NCI-H2227 (cell line): Measurements from ENCODE around the gene MED27.
A peak's percentile ranks its signal among the peaks of the same experiment; 100 is the strongest.
"Not testable (repeated sequence)": the region's sequence is repeated elsewhere in the genome, so short reads cannot be mapped to it uniquely, and the experiment has no call there.

Experiments
- DNase-seq: peaks from one replicate; lab custom pipeline; 2025; ENCODE audit not compliant: unreplicated experiment; lab: John Stamatoyannopoulos, UW

MED27 gene

DNA sequence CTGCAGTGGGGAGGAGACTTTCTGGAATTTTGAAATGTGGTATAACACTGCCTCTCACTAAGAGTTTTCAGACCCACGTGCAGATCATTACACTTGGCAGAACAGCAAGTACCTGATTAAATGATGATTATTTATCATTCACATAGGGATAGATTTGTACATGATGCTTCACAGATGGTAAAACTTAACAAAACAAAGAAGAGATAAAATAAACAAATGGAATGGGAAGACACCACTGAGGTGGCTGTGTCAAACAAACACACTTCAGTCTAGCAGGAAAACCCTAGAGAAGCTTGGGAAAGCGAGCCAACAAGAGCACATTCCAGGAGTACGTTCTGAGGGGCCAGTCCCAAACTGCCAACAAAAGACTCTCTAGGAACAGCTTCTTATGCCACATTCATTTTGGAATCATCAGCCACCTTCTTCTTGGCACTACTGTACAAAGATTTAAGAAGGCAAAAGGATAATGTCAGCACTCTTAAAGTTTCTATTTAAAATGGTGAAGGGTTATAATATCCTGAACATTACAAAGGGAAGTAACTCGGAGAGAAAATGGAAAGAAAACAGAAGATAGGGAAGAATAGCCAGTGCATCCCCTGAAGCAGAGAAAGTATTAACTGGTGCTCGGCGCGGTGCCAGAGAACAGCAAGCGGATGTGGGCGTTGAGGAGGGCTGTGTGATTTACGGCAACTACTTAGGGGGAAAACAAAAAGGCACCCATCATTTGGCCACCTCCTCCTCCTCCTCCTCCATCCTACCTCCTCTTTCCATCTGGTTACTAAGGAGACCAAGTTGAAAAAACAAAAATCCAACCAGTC lies 1.6 kb downstream of the MED27 start:
- peak; percentile 23 for DNase-seq

DNA sequence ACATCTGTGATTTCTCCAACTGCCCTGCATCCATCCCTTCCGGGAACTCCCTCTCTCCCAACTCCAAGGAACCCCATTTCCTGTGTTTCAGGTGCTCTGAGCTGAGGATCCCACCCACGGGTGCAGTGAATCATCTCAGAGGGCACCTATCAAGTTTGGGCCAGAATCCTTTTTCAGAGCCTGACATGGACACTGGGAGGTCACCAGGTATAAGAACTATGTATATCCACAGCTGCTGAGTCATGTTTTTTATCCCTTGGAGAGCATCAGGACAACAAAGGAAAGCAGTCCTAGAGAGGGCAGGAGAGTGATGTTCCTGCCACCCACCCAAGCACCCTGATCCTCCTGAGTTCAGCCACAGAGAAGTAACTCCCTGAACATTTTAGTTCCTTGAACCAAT lies 3.8 kb downstream of the MED27 start:
- no peak for DNase-seq

DNA sequence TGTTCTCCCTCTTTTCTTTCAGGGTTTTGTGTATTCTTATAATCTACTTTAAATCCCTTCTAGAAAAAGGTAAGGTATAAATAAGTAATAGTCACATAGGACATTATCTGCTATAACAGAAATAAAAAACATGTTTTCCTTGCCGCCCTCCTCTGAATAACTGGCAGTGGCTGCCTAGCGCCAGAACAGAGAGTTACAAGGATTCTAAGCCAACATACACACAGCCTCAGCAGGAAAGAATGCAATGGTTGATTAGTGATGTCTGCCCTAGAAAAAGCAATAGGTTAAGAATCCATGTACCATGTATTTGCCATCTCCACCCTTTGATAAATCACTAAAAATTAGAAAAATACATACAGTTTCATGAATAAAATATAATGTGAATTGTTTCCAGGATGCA lies 4.9 kb downstream of the MED27 start:
- no peak for DNase-seq

DNA sequence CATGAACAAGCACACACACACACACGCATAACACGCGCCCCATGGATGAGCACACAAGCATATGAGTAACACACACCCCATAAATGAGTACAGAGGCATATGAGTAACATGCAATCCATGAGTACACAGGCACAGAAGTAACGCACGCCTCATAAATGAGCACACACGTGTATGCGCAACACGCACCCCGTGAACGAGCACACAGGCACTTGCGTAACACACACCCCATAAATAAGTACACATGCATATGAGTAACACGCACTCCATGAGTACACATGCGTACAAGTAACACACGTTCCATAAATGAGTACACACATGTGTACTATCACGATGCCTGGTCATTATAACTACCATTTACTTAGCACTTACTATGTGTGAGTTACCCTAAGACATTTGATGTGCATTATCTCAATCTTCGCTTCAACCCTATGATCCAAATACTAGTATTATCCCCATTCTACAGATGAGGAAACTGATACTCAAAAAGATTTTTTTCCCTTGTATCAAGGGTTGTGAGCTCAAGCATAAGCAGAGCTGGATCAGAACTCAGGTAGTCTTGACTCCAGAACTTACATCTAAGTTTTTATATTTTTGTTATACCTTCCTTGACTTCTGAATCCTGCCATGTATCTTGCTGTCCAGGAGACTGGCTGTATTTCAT lies 7.7 kb downstream of the MED27 start:
- DNase-seq: no peak

DNA sequence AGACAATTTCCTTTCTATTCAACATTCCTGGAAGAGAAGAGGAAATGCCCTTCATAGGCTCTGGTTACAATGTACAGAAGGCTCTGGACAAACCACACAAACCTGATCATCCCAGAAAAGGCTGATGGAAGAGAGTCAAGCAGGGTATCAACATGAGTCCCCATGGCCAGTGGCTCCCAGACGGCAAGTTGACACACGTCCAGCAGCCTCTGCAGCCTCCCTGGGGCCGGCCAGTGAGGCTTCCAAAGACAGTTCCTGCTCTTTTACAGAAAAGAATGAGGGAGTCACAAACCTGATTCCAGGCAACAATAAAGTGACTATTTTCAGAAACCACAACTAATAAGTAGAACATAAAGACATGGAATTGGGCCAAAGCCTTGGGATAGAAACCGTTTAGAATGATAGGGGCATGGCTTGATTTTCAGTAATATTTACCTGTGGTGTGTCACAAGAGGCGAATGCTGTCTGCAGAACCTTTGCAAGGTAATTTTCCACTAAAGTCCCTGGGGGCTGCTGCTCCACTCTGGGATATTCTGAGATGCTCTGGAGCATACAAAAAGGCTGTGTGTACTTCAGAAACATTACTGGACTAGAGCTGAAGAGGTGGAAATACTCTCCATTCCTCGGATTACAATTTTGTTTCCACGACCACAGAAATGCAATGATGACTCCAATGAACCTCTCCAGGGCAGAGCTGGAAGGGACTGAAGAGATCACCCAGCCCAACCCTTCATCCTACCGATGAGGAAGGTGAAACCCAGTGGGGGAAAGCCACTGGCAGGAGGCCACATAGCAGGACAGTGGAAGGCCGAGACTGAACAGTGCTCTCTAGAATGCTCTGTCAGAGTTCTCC lies 10.4 kb downstream of the MED27 start:
- DNase-seq: no peak

DNA sequence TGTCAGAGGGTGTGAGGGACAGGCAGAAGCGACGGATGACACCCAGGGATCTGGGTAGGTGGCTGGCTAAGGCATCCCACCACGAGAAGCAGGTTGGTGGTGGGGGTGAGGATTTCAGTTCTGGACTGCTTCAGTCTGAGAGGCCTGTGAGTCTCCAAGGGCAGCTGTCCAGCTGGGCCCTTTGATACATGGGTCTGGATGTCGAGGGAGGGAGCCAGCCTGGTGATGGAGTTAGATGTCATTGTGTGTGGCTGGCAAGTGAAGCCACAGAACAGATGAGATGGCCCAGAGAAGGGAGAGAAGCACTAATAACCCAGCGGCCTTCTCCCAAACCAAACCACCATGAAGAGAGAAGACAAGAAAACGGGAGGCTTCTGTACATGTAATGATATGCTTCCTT lies 11.1 kb downstream of the MED27 start:
- no peak for DNase-seq

DNA sequence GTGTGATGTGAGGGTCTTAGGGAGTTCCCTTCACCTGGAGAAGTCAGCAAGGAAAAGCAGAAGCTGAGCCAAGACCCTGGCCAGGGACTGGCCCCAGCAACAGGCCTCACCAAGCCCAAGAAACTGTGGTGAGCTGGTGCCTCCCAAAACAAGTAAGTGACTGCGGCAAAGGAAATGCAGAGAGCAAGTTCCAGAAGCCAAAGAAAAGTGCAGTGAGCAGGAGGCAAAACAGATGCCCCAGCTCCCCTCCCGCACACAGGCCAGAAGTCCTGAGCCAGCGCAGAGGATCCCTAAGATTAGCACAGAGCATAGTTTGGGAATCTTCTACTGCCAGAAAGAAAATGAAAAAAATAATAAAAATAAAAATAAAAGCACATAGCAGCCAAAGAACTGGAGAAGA lies 13.2 kb downstream of the MED27 start:
- no peak for DNase-seq

DNA sequence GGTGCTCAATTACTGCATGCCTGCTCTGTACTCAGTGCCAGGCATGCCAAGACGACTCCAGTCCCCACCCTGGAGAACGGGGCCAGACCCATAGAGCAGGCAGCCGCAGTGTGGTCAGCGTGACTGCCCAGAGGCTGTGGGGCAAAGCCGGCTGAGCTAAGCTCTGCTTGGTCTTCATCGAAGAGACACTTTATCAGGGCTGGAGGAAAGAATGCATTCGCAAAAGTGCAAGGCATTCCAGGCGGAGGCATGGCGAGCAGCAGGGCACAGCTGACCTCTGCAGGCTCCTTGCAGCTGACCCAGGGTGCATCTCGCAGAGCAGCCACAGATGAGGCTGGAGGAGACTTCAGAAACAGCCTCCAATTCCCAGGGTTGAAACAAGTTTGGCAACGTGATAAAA lies 13.6 kb downstream of the MED27 start:
- no peak for DNase-seq

DNA sequence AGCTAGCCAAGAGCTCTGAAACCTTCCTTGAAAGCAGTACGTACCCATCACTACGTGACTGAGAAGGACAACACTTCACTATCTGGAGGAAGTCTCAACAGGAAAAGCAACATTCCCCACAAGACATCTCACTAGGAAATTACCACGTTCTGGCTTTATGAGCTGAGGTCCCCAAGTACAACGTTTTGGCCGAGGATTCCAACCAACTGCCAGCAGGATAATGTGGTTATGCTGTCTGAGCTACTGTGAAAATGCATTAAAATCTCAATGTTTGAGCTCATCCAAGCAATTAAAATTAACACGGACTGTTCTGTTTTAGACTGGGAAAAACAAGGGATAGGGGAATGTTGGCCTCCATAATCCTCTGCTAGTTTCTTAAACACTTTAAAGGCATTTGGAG lies 16.4 kb downstream of the MED27 start:
- DNase-seq: no peak

DNA sequence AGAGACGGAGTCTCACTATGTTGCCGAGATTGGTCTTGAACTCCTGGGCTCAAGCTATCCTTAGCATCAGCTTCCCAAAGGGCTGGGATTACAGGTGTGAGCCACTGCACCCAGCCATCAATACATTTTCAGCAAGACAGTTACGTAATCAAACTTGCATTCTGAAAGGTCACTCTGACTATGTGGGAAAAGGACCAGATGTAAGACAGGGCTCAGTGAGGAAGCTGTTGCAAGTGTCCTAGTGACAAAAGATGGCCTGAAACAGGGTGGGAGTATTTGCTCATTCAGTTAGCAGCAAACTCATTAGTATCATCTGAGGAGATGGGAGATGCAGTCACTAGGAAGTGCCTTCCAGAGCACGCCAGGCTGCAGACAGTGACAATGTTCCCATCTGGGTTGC lies 16.9 kb downstream of the MED27 start:
- DNase-seq: no peak

DNA sequence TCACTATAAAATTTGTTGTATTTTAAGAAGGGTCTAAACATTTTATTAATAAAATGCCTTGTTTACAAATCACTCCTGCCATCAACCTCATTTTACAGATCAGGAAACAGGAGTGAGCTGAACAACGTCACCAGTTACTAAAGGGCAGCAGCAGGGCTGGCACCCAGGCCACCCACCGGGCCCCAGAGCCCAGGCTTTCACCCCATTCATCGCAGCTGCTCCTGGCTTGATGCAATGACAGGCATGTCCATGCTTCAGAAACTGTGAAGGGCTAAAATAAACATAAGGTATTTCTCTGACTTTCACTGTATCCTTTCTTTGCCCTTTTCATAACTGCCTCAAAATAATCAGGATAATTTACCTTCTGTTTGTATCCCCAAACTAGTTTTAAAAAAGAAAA lies 18.1 kb downstream of the MED27 start:
- no peak for DNase-seq

DNA sequence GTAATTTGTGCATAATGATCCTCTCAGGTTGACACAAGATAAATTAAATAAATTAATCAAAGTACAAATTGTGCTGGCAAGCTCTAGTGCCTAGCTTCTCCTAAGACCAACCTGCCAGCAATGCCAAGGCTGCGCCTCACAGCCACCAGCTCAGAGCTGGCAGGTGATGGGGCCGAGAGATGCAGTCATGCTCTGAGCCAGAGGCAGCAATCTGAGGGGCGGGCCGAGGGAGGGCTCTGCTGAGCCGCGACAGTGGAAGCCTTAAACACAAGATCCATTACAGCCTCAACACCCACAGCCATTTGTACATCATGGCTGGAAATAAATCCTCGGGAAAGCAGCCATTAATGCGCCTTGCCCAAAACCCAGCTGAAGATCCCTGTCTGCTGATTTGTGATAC lies 20.3 kb downstream of the MED27 start:
- peak; percentile 4 for DNase-seq

DNA sequence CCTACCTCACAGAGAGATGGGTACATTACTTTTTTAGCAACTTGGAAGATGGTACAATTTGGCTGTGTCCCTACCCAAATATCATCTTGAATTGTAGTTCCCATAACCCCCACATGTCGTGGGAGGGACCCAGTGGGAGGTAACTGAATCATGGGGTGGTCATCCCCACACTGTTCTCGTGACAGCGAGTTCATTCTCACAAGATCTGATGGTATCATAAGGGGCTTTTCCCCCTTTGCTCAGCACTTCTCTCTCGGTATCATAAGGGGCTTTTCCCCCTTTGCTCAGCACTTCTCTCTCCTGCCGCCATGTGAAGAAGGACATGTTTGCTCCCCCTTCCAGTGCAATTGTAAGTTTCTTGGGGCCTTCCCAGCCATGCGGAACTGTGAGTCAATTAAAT lies 21.4 kb downstream of the MED27 start:
- DNase-seq: not testable (repeated sequence)

DNA sequence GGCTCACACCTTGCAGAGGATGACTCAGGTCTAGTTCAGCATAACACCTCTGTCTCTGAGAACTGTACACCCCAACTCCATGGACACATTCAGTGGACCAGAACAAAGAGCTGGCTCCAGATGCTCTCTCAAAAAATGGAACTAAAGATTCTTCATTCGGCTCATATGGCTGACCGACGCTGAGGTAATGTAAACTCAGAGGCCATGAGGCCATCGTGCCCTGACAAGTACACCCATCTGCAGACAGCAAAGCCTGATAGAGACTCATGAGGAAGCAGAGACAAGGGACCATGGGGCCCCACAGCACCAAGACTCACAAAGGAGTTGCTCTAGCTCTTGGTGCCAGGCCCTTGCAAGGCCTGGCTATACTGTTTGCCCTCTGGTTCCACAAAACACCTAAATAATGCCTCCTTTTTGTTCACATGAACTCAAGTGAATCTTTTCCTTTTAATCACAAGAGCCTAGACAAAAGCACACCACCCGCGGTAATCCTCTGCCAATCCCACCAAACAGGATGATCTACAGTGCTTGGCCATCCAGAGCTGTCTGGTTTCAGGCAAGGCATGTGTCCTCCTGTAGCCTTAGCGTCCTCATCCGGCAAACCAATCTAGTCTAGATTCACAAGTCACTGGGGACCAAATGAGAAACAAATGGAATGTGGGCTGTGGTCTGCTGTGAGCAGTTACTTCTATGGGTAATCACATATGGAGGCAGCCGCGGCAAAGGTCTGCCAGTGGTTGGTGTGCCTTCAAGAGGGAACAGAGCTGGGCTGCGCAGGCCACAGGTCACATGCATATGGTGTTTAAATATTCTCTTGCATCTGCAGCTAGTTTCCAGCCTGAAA lies 22.7 kb downstream of the MED27 start:
- DNase-seq: no peak

DNA sequence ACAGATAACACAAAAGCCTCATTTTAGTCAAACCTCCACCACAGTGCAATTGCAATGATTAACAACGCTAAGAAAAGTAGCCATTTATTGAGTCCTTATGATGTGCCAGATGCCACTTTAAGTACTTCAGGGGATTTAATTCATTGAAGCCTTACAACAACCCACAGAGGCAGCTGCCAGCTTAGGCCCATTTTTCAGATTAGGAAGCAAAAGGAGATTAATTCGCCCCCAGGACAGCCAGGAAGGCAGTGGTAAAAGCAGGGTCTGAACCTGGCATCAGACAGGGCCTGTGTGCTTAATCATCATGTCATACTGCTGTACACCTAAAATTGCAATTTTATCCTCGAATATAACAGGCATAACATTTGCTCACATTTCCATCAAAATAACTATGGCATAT lies 23.9 kb downstream of the MED27 start:
- no peak for DNase-seq

DNA sequence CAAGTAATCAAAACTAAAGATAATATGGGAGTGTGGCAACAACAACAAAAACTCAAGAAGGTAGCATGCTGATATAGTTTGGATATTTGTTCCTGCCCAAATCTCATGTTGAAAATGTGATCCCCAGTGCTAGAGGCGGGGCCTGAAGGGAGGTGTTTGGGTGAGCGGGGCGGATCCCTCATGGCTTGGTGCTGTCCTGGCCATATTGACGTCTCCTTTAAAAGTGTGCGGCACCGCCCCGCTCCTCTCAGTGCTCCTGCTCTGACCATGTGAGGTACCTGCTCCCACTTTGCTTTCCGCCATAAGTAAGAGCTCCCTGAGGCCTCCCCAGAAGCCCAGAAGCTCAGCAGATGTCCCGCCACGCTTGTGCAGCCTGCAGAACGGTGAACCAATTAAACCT lies 25.6 kb downstream of the MED27 start:
- peak; percentile 31 for DNase-seq

DNA sequence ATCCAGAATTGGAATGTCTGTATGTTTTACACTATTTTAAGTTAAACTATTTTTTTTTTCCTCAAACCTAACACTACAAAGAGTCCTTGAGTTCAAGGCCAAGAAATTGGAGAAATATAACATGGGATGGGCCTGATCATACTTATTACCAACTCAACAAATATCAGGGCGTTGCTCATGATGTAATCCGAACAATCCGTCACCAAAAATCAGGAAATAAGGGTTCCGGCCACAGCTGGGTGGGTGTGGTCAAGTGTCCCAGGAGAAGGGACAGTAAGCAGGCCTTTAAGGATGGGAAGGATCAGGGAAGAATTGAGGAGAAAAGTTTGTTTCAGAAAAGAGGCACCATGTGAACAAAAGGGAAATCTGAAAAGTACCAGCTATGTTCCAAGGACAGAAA lies 29.8 kb downstream of the MED27 start:
- DNase-seq: no peak

DNA sequence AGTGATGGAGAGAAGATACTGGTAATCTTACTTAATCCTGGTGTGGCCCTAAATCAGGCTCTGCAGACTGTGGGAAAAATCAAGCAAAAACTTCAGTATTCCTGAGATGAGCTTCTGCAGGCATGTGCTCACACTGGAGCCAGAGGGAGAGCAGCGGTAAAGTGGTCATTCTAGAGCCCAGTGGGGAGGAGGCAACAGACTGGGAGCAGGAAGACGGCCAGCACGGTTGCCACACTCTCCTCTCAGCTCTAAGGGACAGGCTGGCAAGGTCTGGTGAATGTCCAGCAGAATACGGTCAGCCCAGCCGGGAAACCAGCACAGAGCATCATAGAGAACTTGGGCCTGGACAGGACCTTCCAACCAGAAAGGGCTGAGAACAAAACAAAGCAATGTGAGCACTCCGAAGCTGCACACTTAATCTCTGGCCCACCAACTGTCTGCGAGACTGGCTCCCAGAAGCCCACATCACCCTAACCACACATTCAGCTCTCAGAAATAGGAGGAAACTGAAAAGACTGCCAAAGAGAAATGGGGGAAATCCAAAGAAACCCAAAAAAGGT lies 30.3 kb downstream of the MED27 start:
- DNase-seq: no peak

DNA sequence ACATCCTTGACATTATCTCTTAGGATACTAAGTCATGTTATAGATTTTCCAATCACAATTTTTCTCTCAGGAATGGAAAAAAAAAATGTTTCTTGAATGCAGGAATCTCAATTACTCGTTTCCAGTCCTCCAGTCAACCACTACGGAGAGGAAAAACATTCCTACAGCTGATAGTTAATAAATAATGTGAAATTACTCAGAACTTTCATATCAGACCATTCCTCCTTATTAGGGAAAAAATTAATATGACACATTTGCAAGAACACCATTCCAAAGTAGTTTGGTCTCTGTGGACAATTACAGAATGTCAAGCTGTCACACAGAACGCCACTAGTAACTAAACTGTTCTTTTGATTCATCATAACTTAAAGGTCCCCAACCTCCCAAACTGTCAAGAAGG lies 31.5 kb downstream of the MED27 start:
- DNase-seq: no peak

DNA sequence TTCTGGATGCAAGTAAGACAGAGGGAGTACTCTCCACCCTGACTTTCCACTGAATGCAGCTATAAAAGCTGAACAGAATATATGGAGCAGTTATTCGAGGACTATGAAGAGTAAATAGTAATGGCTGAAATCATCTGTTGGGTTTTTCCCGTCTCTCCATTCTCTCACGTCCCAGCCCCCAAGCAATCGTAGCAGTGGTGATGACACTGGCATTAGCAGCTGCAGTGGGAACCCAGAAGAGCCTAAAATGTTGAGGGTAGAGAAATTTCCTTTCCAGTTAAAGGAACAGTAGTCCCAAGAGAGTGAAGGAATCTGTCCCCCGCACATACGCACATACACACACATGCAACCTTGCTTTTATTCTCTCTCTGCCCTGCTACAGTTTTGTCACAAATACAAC lies 33.2 kb downstream of the MED27 start:
- DNase-seq: no peak
